ENCODE results near the gene STK33. TPM values are rescaled to one million over a fixed set of nuclear protein-coding genes. Genes with fewer than 3 reads are reported as not detected.

STK33 gene
- total and polyA plus RNA-seq, 2 of the 13 experiments (the other 11 are each of a cell fraction or from before 2014, with no cell fraction given), result 2.7 to 12.6 TPM

GRCh38 chr11:8593935-8594909, at the start of gene STK33 (continued):
- TF ChIP-seq MXD1 (CRISPR knock-in tag; IDR thresholded peaks at IDR 0.05) (peak; percentile 29; the same call in 1 of the 2 replicates), ZSCAN20 (CRISPR knock-in tag; IDR thresholded peaks at IDR 0.05; ENCODE audit: borderline replicate concordance) (0 out of 2 replicates have a peak, but pooled peaks have one; percentile 21), ZNF646 (CRISPR knock-in tag; IDR thresholded peaks at IDR 0.05) (no peak), FOXA3 (CRISPR knock-in tag; IDR thresholded peaks at IDR 0.05) (no peak), TSC22D2 (CRISPR knock-in tag; IDR thresholded peaks at IDR 0.05; ENCODE audit: borderline replicate concordance) (0 out of 2 replicates have a peak, but pooled peaks have one; percentile 55)
- TF ChIP-seq, protein P1, sequence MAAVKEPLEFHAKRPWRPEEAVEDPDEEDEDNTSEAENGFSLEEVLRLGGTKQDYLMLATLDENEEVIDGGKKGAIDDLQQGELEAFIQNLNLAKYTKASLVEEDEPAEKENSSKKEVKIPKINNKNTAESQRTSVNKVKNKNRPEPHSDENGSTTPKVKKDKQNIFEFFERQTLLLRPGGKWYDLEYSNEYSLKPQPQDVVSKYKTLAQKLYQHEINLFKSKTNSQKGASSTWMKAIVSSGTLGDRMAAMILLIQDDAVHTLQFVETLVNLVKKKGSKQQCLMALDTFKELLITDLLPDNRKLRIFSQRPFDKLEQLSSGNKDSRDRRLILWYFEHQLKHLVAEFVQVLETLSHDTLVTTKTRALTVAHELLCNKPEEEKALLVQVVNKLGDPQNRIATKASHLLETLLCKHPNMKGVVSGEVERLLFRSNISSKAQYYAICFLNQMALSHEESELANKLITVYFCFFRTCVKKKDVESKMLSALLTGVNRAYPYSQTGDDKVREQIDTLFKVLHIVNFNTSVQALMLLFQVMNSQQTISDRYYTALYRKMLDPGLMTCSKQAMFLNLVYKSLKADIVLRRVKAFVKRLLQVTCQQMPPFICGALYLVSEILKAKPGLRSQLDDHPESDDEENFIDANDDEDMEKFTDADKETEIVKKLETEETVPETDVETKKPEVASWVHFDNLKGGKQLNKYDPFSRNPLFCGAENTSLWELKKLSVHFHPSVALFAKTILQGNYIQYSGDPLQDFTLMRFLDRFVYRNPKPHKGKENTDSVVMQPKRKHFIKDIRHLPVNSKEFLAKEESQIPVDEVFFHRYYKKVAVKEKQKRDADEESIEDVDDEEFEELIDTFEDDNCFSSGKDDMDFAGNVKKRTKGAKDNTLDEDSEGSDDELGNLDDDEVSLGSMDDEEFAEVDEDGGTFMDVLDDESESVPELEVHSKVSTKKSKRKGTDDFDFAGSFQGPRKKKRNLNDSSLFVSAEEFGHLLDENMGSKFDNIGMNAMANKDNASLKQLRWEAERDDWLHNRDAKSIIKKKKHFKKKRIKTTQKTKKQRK (IDR thresholded peaks at IDR 0.05; ENCODE audit: low read length), result no peak
- TF ChIP-seq, protein P2, sequence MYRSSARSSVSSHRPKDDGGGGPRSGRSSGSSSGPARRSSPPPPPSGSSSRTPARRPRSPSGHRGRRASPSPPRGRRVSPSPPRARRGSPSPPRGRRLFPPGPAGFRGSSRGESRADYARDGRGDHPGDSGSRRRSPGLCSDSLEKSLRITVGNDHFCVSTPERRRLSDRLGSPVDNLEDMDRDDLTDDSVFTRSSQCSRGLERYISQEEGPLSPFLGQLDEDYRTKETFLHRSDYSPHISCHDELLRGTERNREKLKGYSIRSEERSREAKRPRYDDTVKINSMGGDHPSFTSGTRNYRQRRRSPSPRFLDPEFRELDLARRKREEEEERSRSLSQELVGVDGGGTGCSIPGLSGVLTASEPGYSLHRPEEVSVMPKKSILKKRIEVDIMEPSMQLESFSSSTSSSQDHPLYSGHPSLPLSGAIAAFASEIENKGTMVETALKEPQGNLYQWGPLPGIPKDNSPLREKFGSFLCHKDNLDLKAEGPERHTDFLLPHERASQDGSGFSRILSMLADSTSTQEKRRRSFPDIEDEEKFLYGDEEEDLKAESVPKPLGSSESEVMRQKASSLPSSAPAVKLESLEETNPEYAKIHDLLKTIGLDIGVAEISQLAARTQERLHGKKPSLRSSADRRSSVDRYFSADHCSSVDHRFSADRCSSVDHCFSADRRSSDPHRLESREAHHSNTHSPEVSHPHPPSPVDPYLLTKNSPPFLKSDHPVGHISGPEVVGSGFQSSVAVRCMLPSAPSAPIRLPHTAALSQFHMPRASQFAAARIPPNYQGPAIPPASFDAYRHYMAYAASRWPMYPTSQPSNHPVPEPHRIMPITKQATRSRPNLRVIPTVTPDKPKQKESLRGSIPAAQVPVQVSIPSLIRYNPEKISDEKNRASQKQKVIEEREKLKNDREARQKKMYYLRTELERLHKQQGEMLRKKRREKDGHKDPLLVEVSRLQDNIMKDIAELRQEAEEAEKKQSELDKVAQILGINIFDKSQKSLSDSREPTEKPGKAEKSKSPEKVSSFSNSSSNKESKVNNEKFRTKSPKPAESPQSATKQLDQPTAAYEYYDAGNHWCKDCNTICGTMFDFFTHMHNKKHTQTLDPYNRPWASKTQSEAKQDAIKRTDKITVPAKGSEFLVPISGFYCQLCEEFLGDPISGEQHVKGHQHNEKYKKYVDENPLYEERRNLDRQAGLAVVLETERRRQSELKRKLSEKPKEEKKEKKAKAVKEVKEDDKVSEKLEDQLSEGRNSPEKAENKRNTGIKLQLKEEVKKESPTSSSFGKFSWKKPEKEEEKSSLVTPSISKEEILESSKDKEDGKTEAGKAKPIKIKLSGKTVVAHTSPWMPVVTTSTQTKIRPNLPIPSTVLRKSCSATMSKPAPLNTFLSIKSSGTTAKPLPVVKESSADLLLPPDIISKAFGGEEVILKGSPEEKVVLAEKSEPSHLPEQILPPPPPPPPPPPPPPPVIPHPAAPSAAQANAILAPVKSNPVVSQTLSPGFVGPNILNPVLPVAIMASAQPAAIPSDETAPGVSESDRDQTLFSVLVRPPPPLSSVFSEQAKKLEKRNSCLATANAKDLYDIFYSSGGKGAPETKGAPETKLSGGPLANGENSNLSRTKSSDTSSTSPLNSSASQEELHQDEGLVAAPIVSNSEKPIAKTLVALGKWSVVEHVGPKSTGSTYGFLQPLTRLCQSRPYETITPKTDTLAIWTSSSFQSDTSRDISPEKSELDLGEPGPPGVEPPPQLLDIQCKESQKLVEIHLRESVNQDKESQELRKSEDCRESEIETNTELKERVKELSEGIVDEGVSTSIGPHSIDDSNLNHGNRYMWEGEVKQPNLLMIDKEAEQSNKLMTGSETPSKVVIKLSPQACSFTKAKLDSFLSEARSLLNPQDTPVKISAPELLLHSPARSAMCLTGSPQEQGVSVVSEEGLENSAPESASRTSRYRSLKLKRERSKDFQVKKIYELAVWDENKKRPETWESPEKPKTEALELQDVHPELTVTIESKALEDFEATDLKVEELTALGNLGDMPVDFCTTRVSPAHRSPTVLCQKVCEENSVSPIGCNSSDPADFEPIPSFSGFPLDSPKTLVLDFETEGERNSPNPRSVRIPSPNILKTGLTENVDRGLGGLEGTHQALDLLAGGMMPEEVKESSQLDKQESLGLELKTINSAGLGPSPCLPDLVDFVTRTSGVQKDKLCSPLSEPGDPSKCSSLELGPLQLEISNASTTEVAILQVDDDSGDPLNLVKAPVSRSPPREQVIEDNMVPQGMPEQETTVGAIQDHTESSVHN (CRISPR knock-in tag; IDR thresholded peaks at IDR 0.05), result no peak
